Uterus (tissue), 2 donors: ENCODE data around the gene ARL2.

Experiments
- CTCF ChIP-seq, 4 experiments: fragments of 200-600 bp in 2 of 4; fragments of 450-650 bp in 2 of 4; sonication (generic) in 2 of 4; IDR thresholded peaks; one replicate each; pipeline ENCODE4 v1.5.1; 2016 to 2019; ENCODE audit warnings: antibody characterized with exemption in 4 of 4, mild to moderate bottlenecking in 2 of 4, moderate library complexity in 1 of 4
- POLR2A ChIP-seq, 2 donors: fragments of 450-650 bp; IDR thresholded peaks; one replicate each; pipeline ENCODE4 v1.6.1; 2016; ENCODE audit warnings: antibody characterized with exemption in 2 of 2, mild to moderate bottlenecking in 1 of 2, moderate library complexity in 1 of 2

- TF ChIP-seq POLR2A (IDR thresholded peaks at IDR 0.05): no peak
- TF ChIP-seq CTCF (IDR thresholded peaks at IDR 0.05): no peak
These were observed 24.5 kb upstream of the ARL2 start for GRCh38 chr11:64989416-64989815.
